ENCODE measurements around the gene GSN. TPM values are rescaled to one million over a fixed set of nuclear protein-coding genes. Genes with fewer than 3 reads are reported as not detected.

The GSN gene
- total and polyA plus RNA-seq, 2 of the 8 experiments (the other 6 are each of a cell fraction or from before 2014, with no cell fraction given), result 52.3 to 94.5 TPM

DNA sequence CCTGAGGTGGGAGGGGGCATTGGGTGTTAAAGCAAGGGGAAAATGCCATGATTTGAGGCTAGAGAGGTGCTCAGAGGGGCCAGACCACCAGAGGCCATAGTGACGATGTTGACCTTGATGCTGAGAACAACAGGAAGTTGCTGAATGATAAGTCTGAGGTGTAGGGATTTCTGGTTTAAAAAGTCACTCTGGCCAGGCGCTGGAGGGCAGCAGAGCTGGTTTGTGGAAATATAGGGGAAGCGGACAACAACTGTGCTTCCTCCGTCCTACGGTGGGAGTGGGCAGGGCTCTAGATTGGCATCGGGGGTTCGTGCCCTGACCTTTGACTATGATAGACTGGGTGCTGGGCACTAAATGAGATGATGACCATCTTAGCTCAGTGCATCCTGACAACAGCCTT, 57.4 kb downstream of the GSN start:
- FAIRE-seq, result no peak
- CTCF ChIA-PET (ENCODE audit: partially characterized antibody), result interaction anchor here (2.3 kb wide), 1 partner anchor 74 kb away, joined by 6 read pairs; no protein-coding TSS in a partner anchor

More for the DNA sequence above, 57.4 kb downstream of the GSN start:
- H3K4ac ChIP-seq (replicated peaks; ENCODE audit: insufficient read length, low read depth, low read length), result no peak overlapping the region
- H2BK5ac ChIP-seq (ENCODE audit: low read depth, low read length), result no peak overlapping the region; the same call in 1 of the 2 replicates
- H4K8ac ChIP-seq (ENCODE audit: extremely low read depth, insufficient read depth, low read length), result no peak overlapping the region
- no peaks in the 10 kb centered on the region for H3K79me2 ChIP-seq (ENCODE audit: control insufficient read depth in 1 of 2, insufficient read depth in 2 of 2, low read length in 2 of 2)
- H3K4me2 ChIP-seq (ENCODE audit: insufficient read depth in 1 of 2, low read depth in 2 of 2, low read length in 2 of 2), result no peak overlapping the region
- H3K9ac ChIP-seq (replicated peaks in 1 of 4; ENCODE audit: extremely low read depth in 1 of 4, low read depth in 3 of 4, low read length in 3 of 4), result no peak overlapping the region
- POLR2A ChIA-PET (ENCODE audit: partially characterized antibody), result no interaction called here
- no peak overlapping the region for H2AFZ ChIP-seq (ENCODE audit: low read length)
- no peak overlapping the region for H4K5ac ChIP-seq (ENCODE audit: insufficient read length, low read depth, low read length)
- H2AK5ac ChIP-seq (ENCODE audit: low read depth, low read length), result no peak overlapping the region
- no peak overlapping the region for H3K4me3 ChIP-seq (ENCODE audit: extremely low read depth in 1 of 4, insufficient read depth in 2 of 4, low read depth in 3 of 4, low read length in 4 of 4)
- no peaks in the 10 kb centered on the region for H3K9me3 ChIP-seq (ENCODE audit: insufficient read depth in 2 of 2, low read depth in 1 of 2, low read length in 1 of 2)
- no peak overlapping the region for H2BK15ac ChIP-seq (ENCODE audit: low read length)
- H3K27ac ChIP-seq (ENCODE audit: low read depth, low read length), result no peak overlapping the region
- H3K56ac ChIP-seq (replicated peaks; ENCODE audit: insufficient read length, low read depth, low read length), result no peak overlapping the region
- no peak overlapping the region for H3K18ac ChIP-seq (ENCODE audit: extremely low read depth, low read length)
- H2BK20ac ChIP-seq (ENCODE audit: low read length), result no peak overlapping the region
- no peak for DNase-seq (ENCODE audit: low read depth in 1 of 2, low spot score in 2 of 2)
- no peak for TF ChIP-seq KDM1A (IDR thresholded peaks at IDR 0.05; ENCODE audit: borderline replicate concordance, low read length)
- no peak for TF ChIP-seq GABPA (IDR thresholded peaks at IDR 0.05; ENCODE audit: borderline replicate concordance, insufficient read depth, low read length)
- no peak for TF ChIP-seq SAP30 (IDR thresholded peaks at IDR 0.05; ENCODE audit: insufficient read depth, insufficient replicate concordance, low read length)
- no peak for TF ChIP-seq RXRA (IDR thresholded peaks at IDR 0.05; ENCODE audit: insufficient read depth, low read depth, low read length)
- TF ChIP-seq, protein P1, sequence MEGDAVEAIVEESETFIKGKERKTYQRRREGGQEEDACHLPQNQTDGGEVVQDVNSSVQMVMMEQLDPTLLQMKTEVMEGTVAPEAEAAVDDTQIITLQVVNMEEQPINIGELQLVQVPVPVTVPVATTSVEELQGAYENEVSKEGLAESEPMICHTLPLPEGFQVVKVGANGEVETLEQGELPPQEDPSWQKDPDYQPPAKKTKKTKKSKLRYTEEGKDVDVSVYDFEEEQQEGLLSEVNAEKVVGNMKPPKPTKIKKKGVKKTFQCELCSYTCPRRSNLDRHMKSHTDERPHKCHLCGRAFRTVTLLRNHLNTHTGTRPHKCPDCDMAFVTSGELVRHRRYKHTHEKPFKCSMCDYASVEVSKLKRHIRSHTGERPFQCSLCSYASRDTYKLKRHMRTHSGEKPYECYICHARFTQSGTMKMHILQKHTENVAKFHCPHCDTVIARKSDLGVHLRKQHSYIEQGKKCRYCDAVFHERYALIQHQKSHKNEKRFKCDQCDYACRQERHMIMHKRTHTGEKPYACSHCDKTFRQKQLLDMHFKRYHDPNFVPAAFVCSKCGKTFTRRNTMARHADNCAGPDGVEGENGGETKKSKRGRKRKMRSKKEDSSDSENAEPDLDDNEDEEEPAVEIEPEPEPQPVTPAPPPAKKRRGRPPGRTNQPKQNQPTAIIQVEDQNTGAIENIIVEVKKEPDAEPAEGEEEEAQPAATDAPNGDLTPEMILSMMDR (IDR thresholded peaks at IDR 0.05; ENCODE audit: control extremely low read depth in 1 of 3, insufficient read depth in 1 of 3, low read depth in 1 of 3, low read length in 3 of 3), result no peak
- TF ChIP-seq SRF (IDR thresholded peaks at IDR 0.05; ENCODE audit: low read depth, low read length), result no peak
- TF ChIP-seq TBP (IDR thresholded peaks at IDR 0.05; ENCODE audit: low read depth, low read length), result no peak
- TF ChIP-seq NANOG (IDR thresholded peaks at IDR 0.05; ENCODE audit: insufficient read depth, low read depth, low read length, poor library complexity, severe bottlenecking), result no peak
- no peak for TF ChIP-seq EGR1 (IDR thresholded peaks at IDR 0.05; ENCODE audit: borderline replicate concordance, low read depth, low read length)
- TF ChIP-seq POLR2AphosphoS5 (IDR thresholded peaks at IDR 0.05; ENCODE audit: low read depth, low read length), result no peak
- TF ChIP-seq SP1 (IDR thresholded peaks at IDR 0.05; ENCODE audit: low read depth, low read length), result no peak
- no peak for TF ChIP-seq MAFK (IDR thresholded peaks at IDR 0.05; ENCODE audit: low read depth, low read length)
- no peak overlapping the region for H2BK12ac ChIP-seq (ENCODE audit: low read depth, low read length)
- H3K36me3 ChIP-seq (ENCODE audit: control insufficient read depth in 2 of 4, insufficient read depth in 4 of 4, low read length in 3 of 4), result peaks cover 0 to 8% (median 3%) of the 10 kb centered on the region in 4 experiments; a peak in 5 of 8 replicates
- H3K14ac ChIP-seq (ENCODE audit: insufficient read length), result no peak overlapping the region
- peaks cover 0 to 3% of the 10 kb centered on the region in 2 experiments for H4K20me1 ChIP-seq (replicated peaks in 1 of 2; ENCODE audit: control insufficient read depth in 1 of 2, insufficient read depth in 2 of 2, low read length in 2 of 2)
- no peaks in the 10 kb centered on the region for H3K27me3 ChIP-seq (replicated peaks in 1 of 4; ENCODE audit: control insufficient read depth in 3 of 4, extremely low read depth in 1 of 4, insufficient read depth in 3 of 4, low read length in 3 of 4)
- no peaks in the 10 kb centered on the region for H3K4me1 ChIP-seq (replicated peaks in 1 of 4; ENCODE audit: control insufficient read depth in 3 of 4, insufficient read depth in 4 of 4, low read length in 3 of 4)
- 98% methylated on average over 7 of the region's 7 CpGs; no CpG with 5 or more reads in 1 of the 2 experiments for WGBS, 2 experiments (ENCODE audit: extremely low coverage in 1 of 2, insufficient coverage in 1 of 2, insufficient read length in 1 of 2, insufficient replicate concordance in 2 of 2, low coverage in 1 of 2, low lambda C conversion rate in 2 of 2, missing lambda C conversion rate in 1 of 2)
- H2BK120ac ChIP-seq (replicated peaks; ENCODE audit: low read depth, low read length), result no peak overlapping the region
- no peak overlapping the region for H3K23ac ChIP-seq (ENCODE audit: insufficient read length)
- no peaks in the 10 kb centered on the region for H3K79me1 ChIP-seq (ENCODE audit: low read depth, low read length)
- H3K23me2 ChIP-seq (ENCODE audit: low read depth, low read length), result no peaks in the 10 kb centered on the region
- no peak overlapping the region for H4K91ac ChIP-seq (replicated peaks; ENCODE audit: insufficient read length, low read length)

All from H1 (cell line).